Activated CD8-positive, alpha-beta memory T cell treated with anti-CD3 and anti-CD28 coated beads for 24 hours (primary cell): Measurements from ENCODE around the gene CLMN.

Source experiments
- DNase-seq: peaks from one replicate; pipeline ENCODE4 v3.0.0-alpha.2; 2020

CLMN gene

GRCh38 chr14:95341115-95341514, 21.4 kb upstream of the CLMN start:
- no peak for DNase-seq

DNA sequence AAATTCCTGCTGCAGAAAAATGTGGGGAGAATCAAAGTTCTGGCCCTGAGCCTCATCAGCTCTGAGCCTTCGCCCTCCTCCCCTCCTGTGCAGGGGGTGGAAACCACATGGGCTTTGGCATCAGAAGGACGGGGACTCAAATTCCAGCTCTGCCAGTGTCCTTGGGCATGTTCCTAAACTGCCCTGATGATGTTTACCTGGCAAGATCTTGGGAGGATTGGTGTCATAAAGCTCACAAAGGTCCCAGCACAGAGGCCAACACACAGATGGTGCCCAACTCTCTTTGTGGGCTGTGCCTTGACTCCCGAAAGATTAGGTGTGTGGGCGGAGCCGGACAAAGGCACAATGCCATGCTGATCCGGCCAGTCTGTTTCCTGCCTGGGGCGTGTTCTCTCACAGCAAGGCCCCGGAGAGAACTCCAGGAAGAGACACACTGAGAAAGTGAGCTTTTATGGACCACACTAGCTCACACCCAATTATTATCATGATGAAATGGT, 20.5 kb upstream of the CLMN start:
- DNase-seq = no peak

- DNase-seq = no peak
These were observed 19.7 kb upstream of the CLMN start for GRCh38 chr14:95339301-95339865.

DNA sequence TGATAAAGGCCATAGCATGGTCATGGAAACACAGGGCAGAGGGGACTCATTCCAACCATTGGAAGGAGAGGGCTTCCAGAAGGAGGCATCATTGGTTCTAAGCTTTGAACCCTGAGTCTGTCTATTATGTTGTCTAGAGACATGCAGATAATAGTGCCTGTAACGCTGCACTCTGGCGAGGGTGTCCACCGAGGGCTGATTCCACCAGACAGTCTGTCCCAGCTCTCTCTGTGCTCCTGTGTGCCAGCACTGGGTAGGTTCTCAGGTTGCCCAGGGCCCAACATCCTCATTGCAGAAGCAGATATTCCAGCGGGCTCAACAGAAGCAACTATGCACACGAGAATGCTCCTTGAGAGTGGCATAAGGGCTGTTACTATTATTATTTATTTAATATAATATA, 18.7 kb upstream of the CLMN start:
- no peak for DNase-seq

DNA sequence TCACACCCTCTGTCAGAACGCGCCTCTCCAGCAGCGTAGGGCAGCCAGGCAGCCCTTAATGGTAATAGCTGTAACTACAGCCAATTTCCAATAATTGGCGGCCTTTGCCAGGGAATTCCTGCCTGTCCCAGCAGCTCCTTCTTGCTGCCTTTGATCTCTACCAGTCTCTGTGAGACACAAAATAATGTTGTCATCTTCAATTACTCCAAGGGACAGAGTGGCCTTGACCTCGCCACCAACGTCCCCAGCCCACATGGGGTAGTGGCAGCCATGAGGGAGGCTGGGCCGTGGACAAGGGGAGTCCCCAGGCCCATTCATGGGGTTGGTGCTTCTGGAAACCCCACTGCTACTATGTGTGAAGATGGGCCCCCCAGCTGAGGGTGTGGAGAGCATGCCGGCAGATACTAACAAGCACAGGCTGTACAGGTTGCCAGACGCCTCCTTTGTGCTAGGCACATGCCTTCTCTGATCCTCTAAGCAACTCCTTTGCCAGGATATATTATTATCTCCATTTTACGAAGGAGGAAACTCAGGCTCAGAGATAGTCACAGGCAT, 17.4 kb upstream of the CLMN start:
- no peak for DNase-seq

DNA sequence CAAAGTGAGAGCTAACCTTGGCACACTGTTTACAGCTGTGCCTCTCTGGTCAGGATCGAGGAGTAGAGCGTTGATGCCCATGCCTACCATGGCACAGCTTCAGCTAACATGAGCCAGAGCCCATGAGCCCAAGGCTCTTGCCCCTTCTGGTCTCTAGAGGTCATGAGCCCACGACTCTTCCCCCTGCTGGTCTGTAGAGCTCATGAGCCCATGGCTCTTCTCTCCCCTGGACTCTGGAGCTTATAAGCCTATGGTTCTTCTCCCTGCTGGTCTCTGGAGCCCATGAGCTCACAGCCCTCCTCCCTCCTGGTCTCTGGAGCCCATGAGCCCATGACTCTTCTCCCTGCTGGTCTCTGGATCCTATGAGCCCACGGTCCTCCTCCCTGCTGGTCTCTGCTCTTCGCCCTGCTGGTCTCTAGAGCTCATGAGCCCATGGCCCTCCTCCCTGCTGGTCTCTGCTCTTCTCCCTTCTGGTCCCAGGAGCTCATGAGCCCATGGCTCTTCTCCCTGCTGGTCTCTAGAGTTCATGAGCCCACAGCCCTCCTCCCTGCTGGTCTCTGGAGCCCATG, 16.6 kb upstream of the CLMN start:
- DNase-seq = no peak

DNA sequence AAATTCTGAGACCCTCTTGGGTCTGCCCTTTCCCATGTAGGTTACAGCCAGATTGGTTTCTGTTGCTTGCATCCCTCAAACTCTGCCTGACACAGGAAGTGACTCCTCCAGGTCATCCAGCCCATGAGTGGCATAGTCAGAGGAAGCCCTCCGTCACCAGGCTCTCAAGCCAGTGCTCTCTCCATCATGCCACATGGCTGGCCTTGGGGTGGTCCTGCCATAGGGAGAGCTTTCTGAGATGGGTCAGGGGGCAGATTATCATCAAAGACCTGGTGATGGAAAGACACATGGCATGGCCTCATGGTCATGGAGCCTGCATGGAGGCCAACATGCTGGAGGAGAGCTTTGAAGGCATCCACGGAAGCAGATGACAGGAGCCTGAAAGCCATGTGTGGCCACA, 15.4 kb upstream of the CLMN start:
- no peak for DNase-seq

DNA sequence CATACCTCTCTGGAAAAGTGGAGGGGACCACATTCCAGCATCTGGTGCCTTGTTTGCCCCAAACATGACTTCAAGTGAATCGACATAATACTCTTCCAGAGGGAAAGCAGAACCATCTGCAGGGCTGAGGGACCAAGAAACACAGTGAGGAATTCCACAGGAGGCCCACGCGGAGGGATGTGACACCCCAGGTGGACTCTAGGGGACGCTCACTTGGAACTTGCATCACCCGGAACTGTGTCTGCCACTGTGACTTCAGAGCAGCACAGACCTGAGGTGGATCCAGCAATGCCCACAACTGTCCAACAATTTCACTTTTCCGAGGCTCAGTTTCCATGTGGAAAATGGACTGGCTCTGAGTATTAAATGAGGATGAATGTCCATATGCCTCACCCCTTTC, 14.3 kb upstream of the CLMN start:
- no peak for DNase-seq

- no peak for DNase-seq
These were observed 12.9 kb upstream of the CLMN start for GRCh38 chr14:95332641-95333040.

DNA sequence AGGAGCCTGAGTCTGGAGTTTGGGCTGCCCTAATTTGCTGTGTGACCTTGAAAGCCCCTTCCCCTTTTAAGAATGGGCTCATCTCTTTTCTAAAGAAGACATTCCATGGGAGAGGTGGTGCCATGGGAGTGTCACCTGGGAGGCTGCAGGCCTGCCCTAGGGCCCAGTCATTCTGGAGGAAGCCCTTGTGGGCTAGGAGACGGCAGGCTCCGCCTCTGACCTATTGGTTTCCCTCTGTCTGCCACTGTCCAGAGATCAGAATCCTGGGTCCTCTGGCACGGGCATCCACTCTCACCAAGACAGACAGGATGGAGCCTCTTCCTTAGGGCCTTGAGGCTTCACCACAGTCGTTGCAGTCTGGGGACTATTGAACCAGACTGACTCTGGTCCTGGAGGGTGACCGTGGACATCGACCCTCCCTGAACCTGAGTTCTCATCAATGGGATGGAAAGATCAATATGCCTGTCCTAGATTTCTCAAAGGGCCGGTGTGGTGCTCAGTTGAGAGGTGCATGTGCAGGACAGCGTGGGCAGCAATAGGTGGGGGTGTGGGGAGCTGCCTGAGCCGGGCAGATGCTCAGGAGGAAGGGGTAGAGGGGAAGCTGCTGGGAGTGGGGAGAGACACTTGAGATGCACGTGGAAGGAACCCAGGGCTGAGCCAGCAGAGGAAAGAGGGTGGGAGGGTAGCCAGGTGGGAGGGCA, 12.2 kb upstream of the CLMN start:
- DNase-seq = no peak

DNA sequence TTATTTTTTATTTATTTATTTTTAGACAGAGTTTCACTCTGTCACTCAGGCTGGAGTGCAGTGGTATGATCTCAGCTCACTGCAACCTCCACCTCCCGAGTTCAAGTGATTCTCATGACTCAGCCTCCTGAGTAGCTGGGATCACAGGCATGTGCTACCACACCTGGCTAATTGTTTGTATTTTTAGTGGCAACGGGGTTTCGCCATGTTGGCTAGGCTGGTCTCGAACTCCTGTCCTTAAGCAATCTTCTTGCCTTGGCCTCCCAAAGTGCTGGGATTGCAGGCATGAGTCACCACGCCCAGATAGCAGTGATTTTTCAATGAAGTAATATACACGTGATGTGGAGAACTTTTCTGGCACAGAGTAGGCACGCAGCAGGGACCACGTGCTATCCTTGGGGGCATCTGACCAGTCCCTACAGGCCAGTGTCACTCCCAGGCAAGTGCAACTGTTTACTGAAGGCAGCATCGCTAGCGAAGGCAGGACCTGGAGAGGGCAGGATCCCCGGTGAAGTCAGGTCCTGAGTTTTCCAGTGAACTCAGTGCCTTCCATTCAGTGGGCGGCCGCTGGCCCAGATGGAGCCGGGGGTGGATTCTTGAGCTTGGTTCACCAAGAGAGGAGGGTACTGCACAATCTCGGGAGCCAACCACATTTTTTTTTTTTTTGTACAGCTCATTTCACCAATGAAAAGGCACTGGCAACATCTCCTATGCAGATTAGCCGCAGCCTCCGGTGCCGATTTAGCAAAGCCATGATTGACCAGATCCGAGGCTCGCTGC, 11.1 kb upstream of the CLMN start:
- DNase-seq = no peak

- no peak for DNase-seq
These were observed 10.2 kb upstream of the CLMN start for GRCh38 chr14:95329941-95330340.

DNA sequence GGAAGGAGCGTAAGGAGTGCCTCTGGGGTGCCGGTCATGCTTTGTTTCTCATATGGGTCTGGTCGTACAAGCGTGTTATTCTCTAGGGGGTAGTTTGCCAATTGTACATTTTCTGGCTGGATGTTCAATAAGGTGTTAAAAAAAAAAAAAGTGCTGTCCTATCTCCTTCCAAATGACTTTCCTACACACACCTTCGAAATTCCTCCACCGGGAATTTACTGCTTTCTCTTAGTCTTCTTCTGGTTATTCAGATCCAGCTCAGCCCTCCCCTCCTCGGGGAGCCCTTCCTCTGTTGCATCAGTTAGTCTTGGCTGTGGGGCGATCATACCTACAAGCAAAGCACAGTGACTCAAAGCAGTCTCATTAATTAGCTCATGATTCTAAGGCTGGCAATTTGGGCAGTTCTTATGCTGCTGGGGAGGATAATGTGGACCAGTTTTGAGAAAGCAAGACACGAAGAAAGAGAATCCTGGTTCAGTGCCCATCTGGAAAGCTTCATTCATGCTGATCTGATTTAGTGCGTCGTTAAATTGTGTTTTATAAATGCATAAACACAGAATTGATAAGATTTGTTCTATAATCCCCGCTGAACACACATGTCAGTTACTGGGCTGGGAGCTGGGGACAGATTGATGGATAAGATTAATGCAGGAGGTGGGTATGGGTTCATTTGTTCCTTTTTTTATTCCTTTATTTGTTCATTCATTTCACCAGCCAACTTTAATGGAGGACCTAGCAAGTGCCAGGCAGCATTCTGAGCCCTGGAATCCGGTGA, 9.2 kb upstream of the CLMN start:
- DNase-seq = no peak

GRCh38 chr14:95327558-95328374, 8.1 kb upstream of the CLMN start:
- DNase-seq = no peak

DNA sequence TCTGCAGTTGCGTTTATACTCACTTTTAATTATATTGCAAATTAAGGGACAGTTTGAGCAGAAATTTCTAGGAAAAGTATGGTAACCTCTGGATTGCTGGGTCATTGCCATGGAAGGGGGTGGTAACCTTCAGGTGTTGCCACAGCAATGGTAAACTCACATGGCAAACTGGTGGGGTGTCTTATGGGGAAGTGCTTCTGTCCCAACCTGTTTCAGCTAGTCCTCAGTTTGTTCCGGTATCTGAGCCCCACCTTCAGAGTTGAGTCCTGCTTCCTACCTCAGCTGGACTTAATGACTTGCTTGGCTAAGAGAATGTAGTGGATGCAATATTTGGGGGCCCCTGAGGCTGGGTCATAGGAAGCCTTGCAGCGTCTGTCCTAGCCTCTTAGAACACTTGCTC, 7.3 kb upstream of the CLMN start:
- no peak for DNase-seq

GRCh38 chr14:95323917-95324316, 4.2 kb upstream of the CLMN start:
- no peak for DNase-seq

GRCh38 chr14:95323361-95323760, 3.7 kb upstream of the CLMN start:
- no peak for DNase-seq

DNA sequence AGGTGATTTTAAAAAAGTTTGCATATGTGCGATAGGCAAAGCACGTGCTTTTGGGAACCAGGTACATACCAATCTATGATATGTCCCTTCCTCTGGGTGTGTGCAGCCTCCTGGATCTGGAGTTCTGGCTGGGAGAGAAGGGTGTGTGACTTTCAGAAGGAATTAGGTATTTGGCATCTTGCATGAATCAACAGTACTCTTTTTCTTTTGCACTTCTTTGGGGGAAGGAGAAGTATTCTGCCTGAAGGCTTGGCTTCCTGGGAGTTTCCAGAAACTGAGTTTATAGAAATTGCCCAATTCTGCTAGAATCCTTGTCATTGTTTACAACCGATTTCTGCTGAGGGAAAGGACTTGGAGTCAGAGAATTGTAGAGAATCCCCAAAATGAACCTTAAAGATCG, 2.9 kb upstream of the CLMN start:
- DNase-seq = no peak

DNA sequence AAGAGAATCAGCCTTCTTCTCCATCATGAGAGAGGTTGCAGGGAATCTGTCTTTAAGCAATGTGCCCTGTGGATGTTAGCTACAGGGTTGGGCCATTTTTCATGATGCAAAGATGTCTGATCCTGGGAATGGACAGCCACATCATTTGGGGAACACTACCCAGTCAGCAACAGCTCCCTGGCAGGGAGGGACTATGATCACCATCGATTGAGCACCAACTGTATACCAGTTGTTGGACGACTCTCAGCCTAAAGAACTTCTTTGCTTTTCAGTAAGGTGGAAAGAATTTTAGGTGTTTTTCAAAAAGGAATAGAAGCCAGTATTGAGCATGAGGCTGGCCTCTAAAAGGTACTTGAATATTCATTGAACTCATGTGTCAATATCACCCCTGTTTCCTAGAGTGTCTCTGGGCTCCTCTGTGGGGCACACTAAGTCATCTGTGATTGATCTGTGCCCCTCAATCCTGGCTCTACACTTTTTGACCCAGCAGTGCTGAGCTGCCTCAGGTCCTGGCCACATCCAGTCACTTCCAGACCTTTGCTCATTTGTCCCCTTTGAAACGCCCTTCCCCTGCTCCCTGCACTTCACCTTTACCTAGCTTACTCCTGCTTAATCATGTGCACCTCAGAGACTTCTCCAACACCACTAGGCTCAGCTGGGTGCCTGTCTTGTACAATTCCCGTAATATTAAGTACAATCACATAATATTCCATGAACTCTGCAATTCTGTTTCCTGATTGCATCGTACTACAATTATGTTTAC, 2.2 kb upstream of the CLMN start:
- no peak for DNase-seq

DNA sequence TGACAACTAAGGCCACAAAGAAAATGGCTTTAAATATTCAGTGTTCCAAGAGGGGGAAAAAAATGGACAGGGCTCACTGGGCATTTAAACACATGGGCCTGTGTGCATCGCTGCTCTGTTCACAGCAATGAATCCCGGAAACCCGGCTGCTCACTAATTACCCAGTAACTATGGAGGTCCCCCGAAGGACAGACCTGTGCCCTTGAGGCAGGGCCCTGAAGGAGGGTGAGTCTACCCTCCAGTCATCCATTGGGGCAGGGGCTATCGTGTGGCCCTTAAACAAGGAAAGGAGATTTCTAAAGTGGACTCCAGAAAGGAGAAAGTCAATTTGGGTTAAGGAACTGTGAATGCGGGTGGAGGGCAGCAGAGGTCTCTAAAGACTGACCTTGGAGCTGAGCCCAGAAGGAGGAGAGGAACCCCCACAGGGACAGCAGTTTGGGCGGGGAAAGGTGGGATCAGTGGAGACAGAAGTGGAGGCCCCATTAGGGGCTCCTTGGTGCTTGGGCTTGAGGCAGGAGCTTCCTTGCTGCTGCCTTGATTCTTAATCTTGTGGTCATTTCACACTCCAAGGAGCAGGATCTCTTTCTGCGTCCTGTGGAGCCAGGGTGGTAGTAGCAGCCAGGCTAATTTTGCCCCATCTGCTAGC, 1.4 kb upstream of the CLMN start:
- no peak for DNase-seq
